OCI-LY3 (cell line): ENCODE results near the gene CD200R1L.

Source experiments
- EZH2phosphoT487 ChIP-seq: fragments of 200-600 bp; shearing (Covaris generic); IDR thresholded peaks from 2 replicates; pipeline ENCODE4 v1.6.1; 2018; ENCODE audit warnings: antibody characterized with exemption, mixed run types, low read depth
- TF ChIP-seq, protein P1 (sequence below): fragments of 200-600, 300-600 bp; sonication (generic); IDR thresholded peaks from 2 replicates; pipeline ENCODE4 v1.5.1; 2014; ENCODE audit warnings: antibody characterized with exemption, low read length, low read depth

DNA sequence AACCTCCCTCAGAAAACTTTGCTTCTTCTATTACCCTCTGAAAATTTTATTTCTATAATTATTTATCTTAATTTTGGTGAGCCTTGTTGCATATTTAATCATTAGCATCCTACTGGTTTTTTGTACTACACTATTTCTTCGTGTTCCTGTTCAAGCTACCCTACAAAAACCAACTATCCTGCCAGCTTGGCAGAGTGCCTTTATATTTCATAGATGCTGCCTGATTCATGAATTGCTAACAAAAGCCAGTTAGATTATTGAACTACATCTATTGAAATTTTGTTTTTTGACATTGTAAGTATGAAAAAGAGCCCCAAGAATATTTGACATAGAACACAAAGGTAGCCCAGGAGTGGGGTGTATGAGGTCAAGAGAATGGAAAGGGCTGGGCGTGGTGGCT is 78.9 kb downstream of the CD200R1L start:
- TF ChIP-seq, protein P1, sequence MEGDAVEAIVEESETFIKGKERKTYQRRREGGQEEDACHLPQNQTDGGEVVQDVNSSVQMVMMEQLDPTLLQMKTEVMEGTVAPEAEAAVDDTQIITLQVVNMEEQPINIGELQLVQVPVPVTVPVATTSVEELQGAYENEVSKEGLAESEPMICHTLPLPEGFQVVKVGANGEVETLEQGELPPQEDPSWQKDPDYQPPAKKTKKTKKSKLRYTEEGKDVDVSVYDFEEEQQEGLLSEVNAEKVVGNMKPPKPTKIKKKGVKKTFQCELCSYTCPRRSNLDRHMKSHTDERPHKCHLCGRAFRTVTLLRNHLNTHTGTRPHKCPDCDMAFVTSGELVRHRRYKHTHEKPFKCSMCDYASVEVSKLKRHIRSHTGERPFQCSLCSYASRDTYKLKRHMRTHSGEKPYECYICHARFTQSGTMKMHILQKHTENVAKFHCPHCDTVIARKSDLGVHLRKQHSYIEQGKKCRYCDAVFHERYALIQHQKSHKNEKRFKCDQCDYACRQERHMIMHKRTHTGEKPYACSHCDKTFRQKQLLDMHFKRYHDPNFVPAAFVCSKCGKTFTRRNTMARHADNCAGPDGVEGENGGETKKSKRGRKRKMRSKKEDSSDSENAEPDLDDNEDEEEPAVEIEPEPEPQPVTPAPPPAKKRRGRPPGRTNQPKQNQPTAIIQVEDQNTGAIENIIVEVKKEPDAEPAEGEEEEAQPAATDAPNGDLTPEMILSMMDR = no peak
- no peak for TF ChIP-seq EZH2phosphoT487
